Fibroblast of skin of right quadriceps (primary cell): ENCODE data around the gene C1QTNF2.
"Not testable (repeated sequence)": the region's sequence is repeated elsewhere in the genome, so short reads cannot be mapped to it uniquely, and the experiment has no call there.

Experiments used
- DNase-seq: peaks from one replicate; pipeline ENCODE4 v3.0.0-alpha.2; 2013

Gene C1QTNF2

DNA sequence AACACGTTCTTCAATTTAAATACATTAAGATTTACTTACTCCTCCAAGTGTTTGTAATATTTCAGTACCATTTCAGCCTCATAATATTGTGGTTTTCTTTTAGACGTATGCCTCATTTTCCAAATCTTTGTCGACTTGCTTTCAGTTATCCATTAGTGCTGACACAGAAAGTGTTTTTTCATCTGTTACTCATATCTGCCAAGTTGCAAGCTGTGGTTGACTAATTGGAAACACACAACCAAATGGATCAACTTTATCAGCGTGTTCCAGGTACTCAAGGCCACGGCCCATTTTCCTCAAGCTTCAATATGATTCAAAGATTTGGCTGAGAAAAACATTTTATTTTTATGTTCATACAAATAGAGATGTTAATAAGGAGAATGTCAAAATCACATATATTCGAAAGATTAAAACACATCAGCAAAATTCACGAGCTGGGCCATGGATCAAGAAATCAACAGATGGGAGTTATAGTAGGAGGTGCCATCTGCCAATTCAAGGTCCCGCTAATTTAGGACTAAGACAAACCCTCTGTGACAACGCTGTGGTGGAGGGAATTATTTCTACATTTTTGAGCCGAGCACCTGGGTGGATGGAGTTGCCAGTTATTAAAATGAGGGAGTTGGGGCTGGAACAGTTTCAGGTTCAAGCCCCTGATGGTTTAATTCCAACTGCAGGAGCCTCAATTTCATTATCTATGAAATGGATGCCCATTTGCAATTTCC, 30.9 kb downstream of the C1QTNF2 start:
- peak; percentile 32 for DNase-seq

DNA sequence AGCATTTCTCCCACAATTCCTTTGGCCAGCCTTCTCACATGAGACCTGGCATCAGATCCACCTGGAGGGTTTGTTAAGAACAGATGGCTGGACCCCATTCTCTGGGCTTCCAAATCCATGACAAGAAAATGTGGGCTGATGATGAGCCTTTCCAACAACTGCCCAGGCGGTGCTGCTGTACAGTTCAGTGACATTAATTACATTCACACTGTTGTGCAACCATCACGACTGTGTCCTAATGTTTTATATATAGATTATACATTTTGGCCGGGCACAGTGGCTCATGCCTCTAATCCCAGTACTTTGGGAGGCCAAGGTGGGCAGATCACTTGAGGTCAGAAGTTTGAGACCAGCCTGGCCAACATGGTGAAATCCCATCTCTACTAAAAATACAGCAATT, 35.7 kb downstream of the C1QTNF2 start:
- not testable (repeated sequence) for DNase-seq

DNA sequence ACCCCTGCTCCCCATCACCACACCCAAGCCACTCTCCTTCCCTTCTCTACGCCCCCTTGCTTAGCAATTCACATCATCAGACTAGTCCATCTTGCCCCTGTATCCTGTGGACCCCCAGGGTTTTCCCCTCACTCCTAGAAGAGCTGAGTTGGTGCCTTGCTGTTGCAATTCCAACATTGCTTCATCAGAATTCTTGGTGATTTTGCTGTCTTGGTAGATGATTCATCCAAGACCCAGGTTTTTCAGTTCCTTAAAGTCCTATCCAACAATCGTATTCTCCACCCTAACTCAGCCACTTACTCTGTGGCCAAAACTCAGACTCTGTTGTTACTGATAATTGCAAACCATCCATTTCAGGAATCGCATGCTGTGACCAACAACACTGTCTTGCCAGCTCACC, 36.7 kb downstream of the C1QTNF2 start:
- peak; percentile 39 for DNase-seq

DNA sequence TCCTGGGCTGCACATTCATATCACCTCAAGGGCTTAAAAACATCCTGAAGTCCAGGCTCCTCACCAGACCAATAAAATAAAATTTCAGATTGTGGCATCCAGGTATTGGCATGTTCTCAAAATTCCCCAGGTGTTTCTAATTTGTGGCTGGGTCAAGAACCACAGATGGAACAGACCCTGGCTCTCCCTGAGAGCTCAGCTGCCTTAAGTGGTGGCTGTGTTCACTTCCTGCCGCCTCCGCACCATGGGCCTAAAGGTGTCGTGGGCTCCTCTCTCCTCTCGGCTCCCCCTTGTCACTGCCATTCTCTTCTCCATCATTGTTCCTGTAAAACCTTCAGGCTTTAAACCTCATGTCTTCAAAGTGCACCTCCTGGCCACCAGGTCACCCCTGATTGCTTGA, 40.2 kb downstream of the C1QTNF2 start:
- DNase-seq = no peak

DNA sequence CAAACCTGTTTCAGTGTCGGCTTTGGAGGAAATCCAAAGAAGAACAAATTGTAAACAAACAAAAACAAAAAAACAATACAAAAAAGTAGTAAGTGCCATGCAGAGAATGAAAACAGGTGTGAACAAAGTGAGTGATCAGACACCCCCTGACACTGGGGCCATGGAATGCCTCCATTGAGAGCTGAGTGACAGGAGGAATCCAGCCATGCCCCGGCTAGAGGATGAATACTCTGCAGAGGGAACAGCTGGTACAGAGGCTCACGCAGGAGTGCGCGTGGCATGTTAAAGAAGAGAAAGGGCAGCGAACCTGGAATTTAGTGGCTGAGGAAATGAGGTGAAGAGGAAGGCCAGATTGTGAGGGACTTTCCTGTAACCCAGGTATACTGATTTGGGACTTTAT, 42.6 kb downstream of the C1QTNF2 start:
- no peak for DNase-seq

DNA sequence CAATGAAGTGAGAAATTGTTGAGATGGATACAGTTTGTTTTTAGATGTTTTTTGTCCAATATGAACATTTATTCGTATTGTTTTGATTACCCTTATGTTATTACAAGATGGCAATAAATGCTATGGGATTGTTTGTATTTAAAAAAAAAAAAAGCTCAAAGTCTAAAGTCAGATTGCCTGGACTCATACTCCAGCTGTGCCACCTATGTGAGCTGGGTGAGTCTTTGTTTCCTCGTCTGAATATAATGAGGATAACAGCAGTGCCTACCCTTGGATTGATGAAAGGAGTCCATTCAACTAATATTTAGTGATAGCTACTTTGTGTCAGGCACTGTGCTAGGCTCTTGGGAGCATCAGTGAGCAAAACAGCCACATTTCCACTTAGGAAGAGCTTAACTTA, 43.4 kb downstream of the C1QTNF2 start:
- no peak for DNase-seq

DNA sequence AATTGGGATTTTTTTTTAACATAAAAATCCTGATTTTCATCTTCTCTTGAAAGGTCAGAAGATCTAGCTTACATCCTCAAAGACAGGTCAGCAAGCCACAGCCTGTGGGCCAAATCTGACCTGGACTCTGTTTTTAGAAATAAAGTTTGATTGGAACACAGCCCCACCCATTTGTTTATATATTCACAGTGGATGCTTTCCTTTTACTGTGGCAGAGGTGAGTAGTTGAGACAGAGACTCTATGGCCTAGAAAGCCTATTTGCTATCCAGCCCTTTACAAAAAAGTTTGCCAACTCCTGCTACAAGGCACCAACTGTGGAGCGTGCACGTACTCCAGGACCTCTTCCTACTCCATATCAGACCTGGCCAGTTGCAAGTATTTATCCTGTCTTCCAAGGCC, 44.7 kb downstream of the C1QTNF2 start:
- no peak for DNase-seq

DNA sequence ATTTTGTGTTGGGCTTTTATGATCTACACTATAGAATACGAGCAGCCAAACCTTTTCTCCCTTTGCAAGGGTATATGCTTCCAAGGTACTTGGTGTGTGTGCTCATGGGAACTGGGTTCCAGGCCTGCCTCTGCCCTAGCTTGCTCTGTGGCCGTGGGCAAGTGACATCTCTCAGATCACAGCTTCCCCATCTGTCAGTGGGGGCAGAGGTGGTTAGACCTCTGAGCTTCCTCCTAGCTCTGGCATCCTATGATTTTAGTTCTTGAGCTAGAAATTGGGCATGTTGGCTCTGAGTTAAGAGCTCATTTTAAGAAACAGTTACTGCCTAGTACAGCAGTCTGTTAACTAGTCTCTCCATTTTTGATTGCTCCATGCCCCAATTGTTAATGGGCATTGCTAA, 45.5 kb downstream of the C1QTNF2 start:
- no peak for DNase-seq

DNA sequence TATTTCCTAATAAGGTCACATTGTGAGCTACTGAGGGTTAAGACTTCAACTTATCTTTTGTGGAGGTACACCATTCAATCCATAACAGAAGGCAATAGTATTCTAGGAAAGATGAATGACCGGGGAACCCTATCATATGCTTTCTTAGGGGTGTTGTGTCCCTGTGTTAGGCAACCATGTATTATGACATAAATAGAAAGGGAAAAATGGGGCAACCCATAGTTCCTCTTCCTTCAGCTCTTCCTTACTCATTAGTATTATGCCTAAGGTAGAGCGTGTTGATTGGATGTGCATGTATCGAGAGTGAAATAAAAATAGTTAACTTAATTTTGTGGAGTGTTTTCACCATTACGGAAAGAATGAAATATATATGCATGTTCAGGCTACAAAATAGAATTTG, 52.0 kb downstream of the C1QTNF2 start:
- no peak for DNase-seq

DNA sequence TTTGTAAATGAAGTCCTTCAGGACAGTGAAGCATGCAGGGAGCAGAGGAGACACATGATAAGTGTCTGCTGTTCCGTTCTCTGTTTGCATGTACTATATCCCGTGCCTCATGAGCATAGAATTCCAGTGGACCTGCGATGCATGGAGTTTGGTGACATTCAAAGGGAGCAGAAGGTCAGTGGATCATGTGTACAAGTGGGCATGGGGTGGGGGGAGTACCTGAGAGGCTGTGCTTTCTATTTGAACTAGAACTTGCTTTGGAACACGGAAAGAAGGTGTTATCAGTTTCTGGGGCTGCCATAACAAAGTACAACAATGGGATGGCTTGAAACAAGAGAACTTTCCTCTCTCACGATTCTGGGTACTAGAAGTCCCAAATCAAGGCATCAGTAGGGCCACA, 53.0 kb downstream of the C1QTNF2 start:
- DNase-seq = no peak

DNA sequence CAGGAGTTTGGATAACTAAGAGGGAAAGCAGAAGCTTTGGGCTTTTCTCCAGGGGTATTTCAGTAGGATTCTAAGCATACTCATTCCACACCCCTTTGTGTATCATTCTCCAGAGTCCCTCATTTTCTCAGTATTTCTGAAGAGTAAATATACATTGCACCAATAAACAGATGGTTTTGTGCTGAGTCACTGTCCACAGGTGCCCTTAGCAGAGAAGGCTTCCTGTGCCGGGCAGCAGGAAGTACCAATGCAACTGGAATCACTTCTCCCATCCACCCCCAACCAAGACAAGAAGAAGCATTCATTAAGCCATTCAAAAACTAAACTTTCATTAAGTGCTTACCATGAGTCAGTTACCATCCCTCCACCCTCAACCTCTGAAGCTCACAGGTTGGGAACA, 54.5 kb downstream of the C1QTNF2 start:
- peak; percentile 24 for DNase-seq

DNA sequence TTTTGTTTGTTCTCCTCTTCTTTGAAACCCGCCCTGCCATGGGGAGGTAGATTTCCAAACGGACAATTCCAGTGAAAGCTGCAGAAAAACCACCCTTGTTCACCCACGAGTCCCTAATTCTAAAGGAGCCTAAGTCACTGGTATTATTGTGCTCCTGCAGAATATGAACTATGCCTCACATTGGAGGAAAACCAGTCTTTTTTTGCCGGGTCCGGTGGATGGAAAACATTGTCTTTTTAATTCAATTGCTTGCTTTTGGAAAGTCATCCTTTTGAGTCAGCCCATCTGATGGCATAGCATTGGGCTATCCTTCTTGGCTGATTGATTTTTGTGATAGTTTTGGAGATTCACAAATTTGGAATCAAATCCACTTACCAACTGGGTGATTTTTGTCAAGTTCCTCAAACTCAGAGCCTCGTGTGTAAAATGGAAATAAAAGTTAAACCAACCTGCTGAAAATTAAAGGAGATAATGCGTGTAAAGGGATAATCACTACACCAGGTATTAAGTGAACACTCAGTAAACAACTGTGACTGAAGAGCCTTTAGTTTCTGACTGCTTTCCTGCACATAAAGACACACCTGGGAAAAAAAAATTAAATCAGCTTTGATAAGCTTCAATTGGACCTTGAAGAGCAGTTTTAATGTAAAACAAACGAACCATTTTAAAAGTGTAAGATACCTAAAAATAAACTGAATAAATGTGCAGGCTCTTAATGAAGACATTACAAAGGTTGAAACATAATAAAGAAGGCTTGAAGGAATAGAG, 57.3 kb downstream of the C1QTNF2 start:
- no peak for DNase-seq

DNA sequence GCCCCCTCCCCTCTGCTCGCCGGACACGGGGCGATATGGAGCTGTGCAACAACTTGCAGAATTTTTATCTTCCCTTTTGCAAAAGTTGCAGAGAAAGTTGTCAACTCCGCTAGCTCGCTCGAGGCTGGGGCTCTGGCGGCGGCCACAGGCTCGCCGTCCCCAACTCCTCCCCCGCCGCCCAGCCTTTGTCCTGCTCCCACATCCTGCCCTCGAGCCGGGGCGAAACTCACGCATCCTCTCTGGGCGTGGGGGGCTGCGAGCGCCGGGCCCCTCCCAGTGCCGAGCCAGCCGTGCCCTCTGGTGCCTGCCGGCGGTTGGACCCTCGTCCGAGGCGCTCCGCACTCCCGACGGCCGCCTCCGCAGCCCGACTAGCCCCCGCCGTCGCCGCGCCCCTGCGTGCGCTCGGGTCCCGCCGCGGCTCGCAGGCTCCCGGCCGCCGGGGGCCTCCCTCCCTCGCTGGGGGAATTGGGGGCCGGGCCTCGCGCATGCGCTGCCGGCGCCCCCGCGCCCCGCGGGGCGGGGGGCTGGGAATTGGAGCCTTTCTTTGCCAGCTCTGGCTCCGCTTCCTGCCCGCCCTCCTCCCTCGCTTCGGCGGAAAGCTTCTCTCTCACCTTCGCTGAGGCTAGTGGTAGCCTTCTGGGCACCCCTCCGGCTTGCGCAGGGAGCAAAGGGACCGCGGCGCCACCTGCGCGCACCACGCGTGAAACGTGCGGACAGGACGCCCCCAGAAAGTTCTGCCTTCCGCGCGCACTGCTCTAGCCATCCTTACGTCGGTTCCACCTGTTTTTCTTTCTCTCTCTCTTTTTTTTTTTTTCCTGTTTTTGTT, 58.1 kb downstream of the C1QTNF2 start, which contains the start of gene CCNJL:
Gene CCNJL, minus strand, starts transcription at position 431 of the 826 bp plus-strand sequence. CDS start 641 bp downstream, outside the sequence.
- DNase-seq = peak; percentile 61

DNA sequence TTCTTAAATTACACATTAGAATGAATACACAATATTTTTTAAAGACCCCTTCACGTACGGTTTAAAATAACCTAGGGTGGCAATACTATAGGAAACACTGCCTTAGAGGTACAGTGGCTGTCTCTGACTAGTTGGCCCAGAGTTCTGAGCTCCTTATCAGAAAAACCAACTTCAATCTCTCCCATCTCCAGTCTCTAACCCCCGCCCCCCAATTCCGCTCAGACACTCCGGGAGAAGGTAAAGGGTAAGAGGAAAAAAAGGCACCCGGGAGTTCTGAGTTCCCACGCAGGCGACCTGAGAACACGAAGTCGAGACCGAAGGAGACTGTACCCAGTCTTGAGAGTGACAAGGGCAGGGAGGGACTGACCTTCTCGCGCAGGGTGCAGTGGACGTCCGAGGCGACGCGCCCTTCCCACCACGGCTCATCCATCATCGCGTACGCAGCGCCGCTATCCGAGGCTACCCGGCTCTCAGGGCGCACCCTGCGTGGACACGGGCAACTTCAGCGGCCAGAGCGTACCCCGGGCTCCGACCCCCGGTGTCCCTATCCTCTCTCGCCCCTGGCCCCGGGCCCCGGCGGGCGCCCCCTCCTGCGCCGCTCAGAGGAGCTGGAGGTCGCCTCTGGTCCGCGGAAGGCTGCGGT, 58.8 kb downstream of the C1QTNF2 start:
- no peak for DNase-seq

DNA sequence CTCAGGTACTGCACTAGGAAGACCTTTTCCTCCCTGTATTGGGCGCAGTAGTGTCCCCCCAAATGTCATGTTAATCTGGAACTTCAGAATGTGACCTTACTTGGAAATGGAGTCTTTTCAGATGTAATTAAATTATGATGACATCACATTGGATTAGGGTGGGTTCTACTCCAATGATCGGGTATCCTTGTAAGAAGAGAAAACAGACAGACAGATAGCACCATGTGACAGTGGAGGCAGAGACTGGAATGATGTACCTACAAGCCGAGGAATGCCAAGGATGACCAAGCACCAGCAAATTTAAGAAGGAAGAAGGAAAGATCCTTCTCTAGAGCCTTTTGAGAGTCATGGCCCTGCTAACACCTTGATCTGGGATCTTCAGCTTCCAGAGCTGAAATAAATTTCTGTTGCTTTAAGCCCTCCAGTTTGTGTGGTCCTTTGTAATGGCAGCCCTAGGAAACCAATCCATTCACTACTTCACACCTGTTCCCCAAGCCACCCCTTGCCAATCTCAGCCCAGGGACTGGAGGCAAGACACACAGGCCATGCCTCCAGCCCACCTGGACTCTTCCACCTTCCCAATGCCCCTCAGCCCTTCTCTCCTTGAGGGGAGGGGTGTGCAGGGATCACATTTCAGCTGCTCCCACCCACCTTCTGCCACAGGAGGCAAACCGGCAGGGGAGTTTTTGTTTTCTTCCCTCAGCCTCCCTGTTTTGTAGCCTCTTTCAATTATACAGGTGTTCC, 59.7 kb downstream of the C1QTNF2 start:
- no peak for DNase-seq

DNA sequence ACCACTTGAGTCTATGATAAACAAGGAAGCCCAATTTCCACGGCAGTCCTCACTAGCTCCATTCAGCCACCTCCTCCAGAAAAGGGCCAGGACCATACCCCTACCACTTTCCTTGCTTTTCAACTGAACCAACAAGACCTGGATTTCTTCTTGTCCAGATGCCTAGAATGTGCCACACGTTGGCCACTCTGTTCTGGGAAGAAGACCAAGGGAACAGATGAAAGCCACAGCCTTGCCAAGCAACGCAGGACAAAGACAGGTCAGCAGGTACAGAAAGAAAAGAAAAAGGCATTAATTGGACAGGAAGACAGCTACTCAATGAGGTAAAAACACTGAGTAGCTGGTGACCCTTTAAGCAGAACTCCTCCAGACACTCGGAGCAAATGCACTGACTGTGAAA, 60.3 kb downstream of the C1QTNF2 start:
- no peak for DNase-seq

DNA sequence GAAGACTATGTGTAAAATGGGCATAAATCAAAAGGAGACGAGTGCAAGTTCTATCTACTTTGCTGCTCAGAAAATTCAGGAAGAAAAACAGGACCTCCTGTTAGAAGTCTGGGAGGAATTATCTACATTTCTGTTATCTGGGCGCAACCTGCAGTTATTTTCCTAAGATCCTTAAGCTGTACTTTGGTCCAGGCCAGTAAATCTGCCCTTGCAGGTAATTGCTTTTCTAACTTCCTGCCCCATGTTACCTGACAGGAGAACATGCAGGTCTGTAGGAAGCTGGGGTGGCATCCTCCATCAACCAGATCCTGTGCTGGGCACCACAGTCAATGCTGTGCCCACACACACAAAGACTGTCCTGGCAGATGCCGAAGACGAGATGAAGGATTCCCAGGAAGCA, 63.7 kb downstream of the C1QTNF2 start:
- no peak for DNase-seq

DNA sequence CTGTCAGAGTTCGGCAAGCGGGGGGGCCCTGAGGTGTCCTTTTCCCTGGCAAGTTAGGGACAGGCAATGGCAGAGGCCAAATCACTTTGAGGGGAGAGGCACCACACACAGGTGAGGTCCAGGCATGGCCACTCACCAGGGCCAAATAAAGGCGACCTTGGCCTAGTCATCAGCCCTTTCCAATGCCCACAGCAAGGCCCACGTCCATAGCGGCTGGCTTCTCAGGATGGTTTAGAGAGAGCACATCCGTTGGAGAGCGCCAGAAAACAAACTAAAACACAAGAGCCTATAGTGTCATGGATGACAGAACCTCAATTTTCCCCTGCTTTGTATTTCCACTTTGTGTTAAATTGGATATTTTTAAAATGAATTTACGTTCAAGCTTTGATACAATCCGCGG, 65.1 kb downstream of the C1QTNF2 start:
- DNase-seq = no peak

DNA sequence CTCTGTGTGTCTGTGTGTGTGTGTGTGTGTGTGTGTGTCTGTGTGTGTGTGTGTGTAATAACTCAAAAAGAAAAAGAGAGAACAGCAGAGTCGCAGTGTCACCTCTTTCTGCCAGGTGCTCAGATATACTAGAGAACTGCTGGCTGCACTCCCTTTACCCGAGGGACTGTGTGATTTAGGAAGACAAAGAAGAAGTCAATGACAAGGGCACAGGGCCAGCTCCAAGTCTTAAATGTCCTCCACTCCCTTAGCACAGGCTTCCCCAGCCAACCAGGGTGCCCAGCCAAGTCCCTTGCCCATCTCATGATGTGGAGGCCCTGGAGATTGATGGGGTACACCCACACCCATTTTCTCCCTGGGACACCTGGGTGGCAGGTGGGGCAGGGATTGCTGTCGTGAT, 66.7 kb downstream of the C1QTNF2 start:
- no peak for DNase-seq

DNA sequence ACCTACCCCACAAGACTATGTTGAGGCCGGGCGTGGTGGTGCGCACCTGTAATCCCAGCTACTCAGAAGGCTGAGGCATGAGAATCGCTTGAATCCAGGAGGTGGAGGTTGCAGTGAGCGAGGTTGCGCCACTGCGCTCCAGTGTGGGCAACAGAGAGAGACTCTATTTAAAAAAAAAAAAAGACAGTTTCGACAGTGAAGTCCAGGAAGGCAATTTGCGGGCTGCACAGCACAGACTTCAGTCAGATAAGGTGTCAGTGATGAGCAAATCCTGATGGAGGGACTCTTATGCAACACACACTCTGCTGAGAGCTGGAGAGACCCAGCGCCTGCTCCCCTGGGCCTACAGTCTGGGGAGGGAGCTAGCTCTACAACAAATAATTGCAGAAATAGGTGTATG, 72.2 kb downstream of the C1QTNF2 start:
- DNase-seq = no peak

DNA sequence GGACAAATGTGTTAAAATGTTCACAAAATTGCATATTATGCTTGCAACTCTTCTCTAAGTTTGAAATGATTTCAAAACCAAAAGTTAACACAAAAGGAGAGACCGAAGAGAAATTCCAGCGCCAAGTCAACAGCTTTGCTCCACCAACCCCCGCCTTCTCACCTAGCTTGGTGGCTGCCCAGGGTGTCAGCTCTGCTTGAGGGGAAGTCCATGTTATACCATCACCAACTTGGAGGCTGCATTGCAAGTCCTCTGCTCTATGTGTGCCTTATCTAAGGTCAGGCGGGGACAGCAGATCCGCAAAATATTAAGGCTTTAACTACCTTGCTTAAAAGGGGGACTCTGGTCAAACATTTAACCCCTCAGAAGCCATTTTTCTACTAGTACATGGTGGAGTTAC, 72.7 kb downstream of the C1QTNF2 start:
- no peak for DNase-seq
